ENCODE measurements around the gene ANKRD40.

ANKRD40 gene

DNA sequence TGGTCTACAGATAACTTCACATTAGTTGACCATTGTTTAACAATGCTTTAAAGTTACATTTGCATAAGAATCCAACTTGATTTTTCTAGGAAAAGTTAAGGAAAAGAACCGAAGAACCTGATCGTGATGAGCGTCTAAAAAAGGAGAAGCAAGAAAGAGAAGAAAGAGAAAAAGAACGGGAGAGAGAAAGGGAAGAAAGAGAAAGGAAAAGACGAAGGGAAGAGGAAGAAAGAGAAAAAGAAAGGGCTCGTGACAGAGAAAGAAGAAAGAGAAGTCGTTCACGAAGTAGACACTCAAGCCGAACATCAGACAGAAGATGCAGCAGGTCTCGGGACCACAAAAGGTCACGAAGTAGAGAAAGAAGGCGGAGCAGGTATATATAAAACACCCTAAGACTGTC lies 37.9 kb upstream of the ANKRD40 start:
- no peaks in the 10 kb centered on the region for H3K27me3 ChIP-seq (ENCODE audit: insufficient read depth, low read length)
- no peaks in the 10 kb centered on the region for H3K9me2 ChIP-seq (ENCODE audit: low read depth, low read length)
- no peaks in the 10 kb centered on the region for H3K4me1 ChIP-seq (ENCODE audit: insufficient read depth, low read length, severe bottlenecking)
- no peak overlapping the region for H3K4me3 ChIP-seq (ENCODE audit: low read depth, low read length, poor library complexity, severe bottlenecking)
- no peak overlapping the region for H3K27ac ChIP-seq (ENCODE audit: low read depth, low read length, poor library complexity, severe bottlenecking)
- H4K20me1 ChIP-seq (ENCODE audit: insufficient read depth, low read length), result no peaks in the 10 kb centered on the region
- no peak overlapping the region for H2AFZ ChIP-seq (ENCODE audit: low read length)
- no peak overlapping the region for H3K9ac ChIP-seq (ENCODE audit: low read length)
- peaks cover 98% of the 10 kb centered on the region for H3K36me3 ChIP-seq (ENCODE audit: insufficient read depth, low read length)
- H3K79me2 ChIP-seq (ENCODE audit: insufficient read depth, low read length), result no peaks in the 10 kb centered on the region; the same call in 1 of the 2 replicates
- H3F3A ChIP-seq (ENCODE audit: insufficient read depth, low read length), result 0 out of 2 replicates have a peak, but pooled peaks cover 5% of the 10 kb centered on the region
- TF ChIP-seq EZH2 (IDR thresholded peaks at IDR 0.05; ENCODE audit: borderline replicate concordance, low read length), result no peak
- H3K4me2 ChIP-seq (ENCODE audit: low read length), result no peak overlapping the region
- H3K9me3 ChIP-seq (ENCODE audit: low read length), result no peaks in the 10 kb centered on the region

DNA sequence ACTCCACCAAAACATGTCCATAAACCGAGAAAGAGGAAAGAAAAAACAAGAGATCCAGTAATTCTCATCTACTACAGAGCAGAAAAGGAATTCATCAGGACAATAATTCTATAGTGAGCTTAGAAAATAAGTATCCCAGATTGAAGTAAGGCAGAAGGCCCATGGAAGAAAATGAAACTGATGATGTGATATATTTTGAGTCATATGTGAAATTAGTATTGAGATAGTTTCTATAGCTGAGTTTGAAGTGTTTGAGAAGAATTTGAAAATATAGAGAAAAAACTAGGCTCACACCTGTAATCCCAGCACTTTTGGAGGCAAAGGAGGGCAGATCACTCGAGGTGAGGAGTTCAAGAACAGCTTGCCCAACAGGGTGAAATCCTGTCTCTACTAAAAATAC lies 31.4 kb upstream of the ANKRD40 start:
- Histone ChIP-seq H3K9me2 (ENCODE audit: low read depth, low read length) (no peaks in the 10 kb centered on the region), H3K4me2 (ENCODE audit: low read length) (no peak overlapping the region), H3K27ac (ENCODE audit: low read depth, low read length, poor library complexity, severe bottlenecking) (no peak overlapping the region), H3K9me3 (ENCODE audit: low read length) (no peaks in the 10 kb centered on the region), H3K4me3 (ENCODE audit: low read depth, low read length, poor library complexity, severe bottlenecking) (no peak overlapping the region), H3K27me3 (ENCODE audit: insufficient read depth, low read length) (no peaks in the 10 kb centered on the region), H3K4me1 (ENCODE audit: insufficient read depth, low read length, severe bottlenecking) (no peaks in the 10 kb centered on the region), H3K36me3 (ENCODE audit: insufficient read depth, low read length) (peaks cover 76% of the 10 kb centered on the region), H3K79me2 (ENCODE audit: insufficient read depth, low read length) (peaks cover 47% of the 10 kb centered on the region), H3K9ac (ENCODE audit: low read length) (no peak overlapping the region), H4K20me1 (ENCODE audit: insufficient read depth, low read length) (peaks cover 6% of the 10 kb centered on the region; the same call in 1 of the 2 replicates), H3F3A (ENCODE audit: insufficient read depth, low read length) (no peaks in the 10 kb centered on the region), H2AFZ (ENCODE audit: low read length) (no peak overlapping the region)
- TF ChIP-seq EZH2 (IDR thresholded peaks at IDR 0.05; ENCODE audit: borderline replicate concordance, low read length), result no peak
- TF ChIP-seq, protein P1, sequence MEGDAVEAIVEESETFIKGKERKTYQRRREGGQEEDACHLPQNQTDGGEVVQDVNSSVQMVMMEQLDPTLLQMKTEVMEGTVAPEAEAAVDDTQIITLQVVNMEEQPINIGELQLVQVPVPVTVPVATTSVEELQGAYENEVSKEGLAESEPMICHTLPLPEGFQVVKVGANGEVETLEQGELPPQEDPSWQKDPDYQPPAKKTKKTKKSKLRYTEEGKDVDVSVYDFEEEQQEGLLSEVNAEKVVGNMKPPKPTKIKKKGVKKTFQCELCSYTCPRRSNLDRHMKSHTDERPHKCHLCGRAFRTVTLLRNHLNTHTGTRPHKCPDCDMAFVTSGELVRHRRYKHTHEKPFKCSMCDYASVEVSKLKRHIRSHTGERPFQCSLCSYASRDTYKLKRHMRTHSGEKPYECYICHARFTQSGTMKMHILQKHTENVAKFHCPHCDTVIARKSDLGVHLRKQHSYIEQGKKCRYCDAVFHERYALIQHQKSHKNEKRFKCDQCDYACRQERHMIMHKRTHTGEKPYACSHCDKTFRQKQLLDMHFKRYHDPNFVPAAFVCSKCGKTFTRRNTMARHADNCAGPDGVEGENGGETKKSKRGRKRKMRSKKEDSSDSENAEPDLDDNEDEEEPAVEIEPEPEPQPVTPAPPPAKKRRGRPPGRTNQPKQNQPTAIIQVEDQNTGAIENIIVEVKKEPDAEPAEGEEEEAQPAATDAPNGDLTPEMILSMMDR (IDR thresholded peaks at IDR 0.05; ENCODE audit: low read length), result no peak

DNA sequence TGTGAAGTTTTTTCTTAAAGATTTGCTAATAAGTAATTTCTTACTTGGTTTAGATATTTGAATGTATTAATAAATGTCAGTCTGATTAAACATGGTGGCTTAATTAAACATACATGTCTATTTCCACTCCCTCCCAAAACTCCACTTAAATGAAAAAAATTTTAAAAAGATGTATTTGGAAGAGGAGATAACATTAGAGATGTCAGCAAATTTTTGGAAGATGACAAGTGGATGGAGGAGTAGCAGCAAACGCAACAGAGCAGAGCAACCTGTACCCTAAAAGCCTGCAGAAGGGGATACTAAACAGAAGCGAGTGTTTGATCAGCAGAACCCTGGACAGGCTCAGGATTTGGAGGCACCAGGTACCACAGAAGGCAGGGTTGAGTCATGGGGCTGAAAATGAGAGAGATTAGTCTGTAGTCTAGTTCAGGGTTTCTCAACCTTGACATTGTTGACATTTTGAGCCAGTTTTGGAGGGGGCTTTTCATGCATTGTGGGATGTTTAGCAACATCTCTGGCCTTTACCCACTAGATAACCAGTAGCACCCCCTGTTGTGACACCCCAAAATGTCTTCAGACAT lies 29.5 kb upstream of the ANKRD40 start:
- H3K9me2 ChIP-seq (ENCODE audit: low read depth, low read length), result no peaks in the 10 kb centered on the region
- peaks cover 68% of the 10 kb centered on the region for H3K36me3 ChIP-seq (ENCODE audit: insufficient read depth, low read length)
- no peaks in the 10 kb centered on the region for H3K4me1 ChIP-seq (ENCODE audit: insufficient read depth, low read length, severe bottlenecking)
- peaks cover 6% of the 10 kb centered on the region; the same call in 1 of the 2 replicates for H4K20me1 ChIP-seq (ENCODE audit: insufficient read depth, low read length)
- no peak for TF ChIP-seq EZH2 (IDR thresholded peaks at IDR 0.05; ENCODE audit: borderline replicate concordance, low read length)
- TF ChIP-seq, protein P1 (IDR thresholded peaks at IDR 0.05; ENCODE audit: low read length), result no peak
- H3K9me3 ChIP-seq (ENCODE audit: low read length), result no peaks in the 10 kb centered on the region
- H3K9ac ChIP-seq (ENCODE audit: low read length), result no peak overlapping the region
- no peak overlapping the region for H2AFZ ChIP-seq (ENCODE audit: low read length)
- peaks cover 66% of the 10 kb centered on the region for H3K79me2 ChIP-seq (ENCODE audit: insufficient read depth, low read length)
- H3F3A ChIP-seq (ENCODE audit: insufficient read depth, low read length), result no peaks in the 10 kb centered on the region
- H3K4me2 ChIP-seq (ENCODE audit: low read length), result no peak overlapping the region
- H3K27ac ChIP-seq (ENCODE audit: low read depth, low read length, poor library complexity, severe bottlenecking), result no peak overlapping the region
- H3K27me3 ChIP-seq (ENCODE audit: insufficient read depth, low read length), result no peaks in the 10 kb centered on the region
- no peak overlapping the region for H3K4me3 ChIP-seq (ENCODE audit: low read depth, low read length, poor library complexity, severe bottlenecking)

DNA sequence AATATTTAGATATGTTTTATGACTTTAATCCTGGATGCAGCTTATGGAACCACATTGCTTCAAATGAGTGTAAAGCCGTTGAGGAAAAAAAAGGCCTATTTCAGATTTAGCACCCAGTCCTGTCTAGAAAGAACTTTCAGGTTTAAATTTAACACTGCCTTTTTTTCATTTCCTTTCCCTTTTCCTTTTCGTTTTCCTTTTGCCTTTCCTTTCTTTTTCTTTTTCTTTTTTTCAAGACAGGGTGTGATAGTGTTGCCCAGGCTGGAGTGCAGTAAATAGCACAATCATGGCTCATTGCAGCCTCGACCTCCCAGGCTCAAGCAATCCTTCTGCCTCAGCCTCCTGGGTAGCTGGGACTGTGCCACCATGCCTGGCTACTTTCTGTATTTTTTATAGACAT lies 27.6 kb upstream of the ANKRD40 start:
- Histone ChIP-seq H3K9ac (ENCODE audit: low read length) (no peak overlapping the region), H3K79me2 (ENCODE audit: insufficient read depth, low read length) (peaks cover 86% of the 10 kb centered on the region), H3F3A (ENCODE audit: insufficient read depth, low read length) (no peaks in the 10 kb centered on the region), H4K20me1 (ENCODE audit: insufficient read depth, low read length) (peaks cover 6% of the 10 kb centered on the region; the same call in 1 of the 2 replicates), H3K36me3 (ENCODE audit: insufficient read depth, low read length) (peaks cover 57% of the 10 kb centered on the region), H3K9me2 (ENCODE audit: low read depth, low read length) (no peaks in the 10 kb centered on the region), H3K4me3 (ENCODE audit: low read depth, low read length, poor library complexity, severe bottlenecking) (no peak overlapping the region), H2AFZ (ENCODE audit: low read length) (no peak overlapping the region), H3K4me2 (ENCODE audit: low read length) (no peak overlapping the region), H3K27me3 (ENCODE audit: insufficient read depth, low read length) (no peaks in the 10 kb centered on the region), H3K9me3 (ENCODE audit: low read length) (no peaks in the 10 kb centered on the region), H3K27ac (ENCODE audit: low read depth, low read length, poor library complexity, severe bottlenecking) (no peak overlapping the region), H3K4me1 (ENCODE audit: insufficient read depth, low read length, severe bottlenecking) (no peaks in the 10 kb centered on the region)
- TF ChIP-seq, protein P1 (IDR thresholded peaks at IDR 0.05; ENCODE audit: low read length), result no peak
- TF ChIP-seq EZH2 (IDR thresholded peaks at IDR 0.05; ENCODE audit: borderline replicate concordance, low read length), result no peak

Data from OCI-LY1 (cell line).